GM19023 (cell line): ENCODE measurements around the gene ACVR1B.

Experiments used
- ATAC-seq: cut with Tn5 transposase; IDR thresholded peaks from one replicate; pipeline ENCODE4 v1.9.1; 2021; ENCODE audit warnings: mild to moderate bottlenecking, moderate library complexity; ENCODE audit not compliant: unreplicated experiment

The ACVR1B gene

DNA sequence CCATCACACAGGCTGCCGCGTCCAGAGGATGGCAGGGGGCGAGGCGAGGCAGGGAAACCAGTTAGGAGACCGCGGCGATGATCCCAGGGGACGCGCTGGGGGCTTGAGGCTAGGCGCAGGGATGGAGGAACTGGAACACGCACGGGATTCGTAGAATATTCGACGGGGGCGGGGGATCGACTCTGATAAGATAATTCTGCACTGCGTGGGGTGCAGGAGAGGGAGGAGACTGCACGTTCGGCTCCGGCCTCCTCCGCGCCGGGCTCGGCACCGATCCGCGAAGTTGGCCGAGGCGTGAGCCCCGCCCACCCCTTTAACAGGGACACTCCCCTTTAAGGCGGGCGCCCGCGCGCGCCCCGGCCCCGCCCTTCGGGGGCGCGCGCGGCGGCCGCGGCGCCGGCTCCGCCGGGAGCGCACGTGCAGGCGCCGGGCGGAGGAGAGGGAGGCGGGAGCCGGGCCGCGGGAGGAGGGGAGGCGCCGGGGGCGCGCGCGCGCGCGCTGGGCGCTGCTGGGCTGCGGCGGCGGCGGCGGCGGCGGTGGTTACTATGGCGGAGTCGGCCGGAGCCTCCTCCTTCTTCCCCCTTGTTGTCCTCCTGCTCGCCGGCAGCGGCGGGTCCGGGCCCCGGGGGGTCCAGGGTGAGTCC, at the start of gene ACVR1B:
Gene ACVR1B, plus strand, starts transcription at position 501 of the 644 bp plus-strand sequence. Its CDS starts 45 bp downstream, at position 546.
- peak; percentile 88 for ATAC-seq

DNA sequence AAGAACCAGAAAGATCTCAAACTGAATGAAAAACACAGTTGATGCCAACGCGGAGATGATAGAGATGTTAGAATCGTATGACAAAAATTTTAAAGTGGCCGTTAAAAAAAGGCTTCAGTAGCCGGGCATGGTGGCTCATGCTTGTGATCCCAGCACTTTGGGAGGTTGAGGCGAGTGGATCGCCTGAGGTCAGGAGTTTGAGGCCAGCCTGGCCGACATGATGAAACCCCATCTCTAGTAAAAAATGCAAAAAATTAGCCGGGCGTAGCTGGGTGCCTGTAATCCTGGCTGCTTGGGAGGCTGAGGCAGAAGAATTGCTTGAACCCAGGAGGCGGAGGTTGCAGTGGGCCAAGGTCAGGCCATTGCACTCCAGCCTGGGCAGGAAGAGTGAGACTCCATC, 49.6 kb upstream of the ACVR1B start:
- ATAC-seq, result no peak

DNA sequence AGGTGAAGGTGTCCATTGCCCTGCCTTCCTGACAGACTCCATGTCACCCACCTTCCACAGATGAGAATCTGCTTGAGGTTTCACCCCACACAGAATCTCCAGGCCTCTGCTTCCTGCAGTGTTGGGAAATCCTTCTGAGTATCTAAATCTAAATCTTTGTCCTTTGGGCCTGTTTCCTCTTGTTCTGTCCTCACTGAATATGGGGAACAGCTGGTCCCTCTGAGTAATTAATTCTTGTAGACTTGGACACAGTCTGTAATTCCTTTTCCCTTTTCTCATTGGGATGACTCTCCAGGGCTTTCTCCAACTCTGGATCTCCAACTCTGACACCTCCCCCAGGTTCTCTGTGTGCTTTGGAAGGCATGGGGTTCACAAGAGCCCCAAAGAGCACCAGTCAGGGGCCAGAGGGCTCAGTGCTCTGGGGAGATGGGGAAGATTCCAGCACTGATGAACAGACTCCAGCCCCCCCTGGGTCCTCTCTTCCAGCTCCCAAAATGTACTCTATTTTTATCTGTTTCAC, 46.5 kb upstream of the ACVR1B start:
- no peak for ATAC-seq

DNA sequence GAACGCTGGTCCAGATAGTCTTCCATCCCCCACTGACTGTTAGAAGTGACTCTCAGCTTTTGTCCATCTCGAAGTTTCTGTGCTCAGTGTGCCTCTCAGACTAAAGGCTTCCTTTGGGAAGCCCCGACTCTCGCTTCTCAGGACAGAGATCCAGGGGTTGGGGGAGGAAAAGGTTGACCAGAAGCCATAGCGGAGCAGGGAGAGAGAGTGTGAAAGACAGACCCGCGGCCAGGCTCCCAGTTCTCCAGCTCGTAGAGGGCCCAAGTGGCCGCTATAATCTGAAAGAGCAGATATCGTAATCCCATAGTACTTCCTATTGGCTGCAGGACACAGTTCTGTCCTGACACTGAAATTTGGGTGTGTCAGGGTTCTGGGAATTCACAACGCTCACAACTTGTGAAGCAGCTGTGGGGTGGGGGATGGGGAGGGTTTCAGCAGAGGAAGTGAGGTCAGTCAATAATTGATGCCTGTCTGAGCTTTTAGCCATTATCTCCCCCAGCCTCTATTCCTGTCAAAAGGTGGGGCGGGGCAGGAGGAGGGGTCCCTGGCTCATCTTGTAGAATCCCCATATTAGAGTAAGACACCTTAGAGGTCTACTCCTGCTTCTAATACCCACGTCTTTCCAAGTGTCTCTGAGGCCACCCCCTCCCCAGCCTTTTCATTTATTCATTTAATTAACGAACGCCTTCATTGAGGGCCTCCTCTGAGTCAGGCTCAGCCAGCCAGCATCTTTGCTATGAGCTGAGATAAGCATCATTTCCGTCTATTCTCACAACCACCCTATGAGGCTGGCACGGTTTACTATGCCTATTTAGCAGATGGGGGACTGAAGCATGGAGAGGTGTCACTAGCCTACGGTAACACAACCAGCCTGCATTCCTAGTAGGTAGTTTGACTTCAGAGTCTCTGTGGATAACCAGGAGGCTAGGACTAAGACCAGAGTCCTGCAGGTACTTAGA, 45.7 kb upstream of the ACVR1B start:
- ATAC-seq, result no peak

DNA sequence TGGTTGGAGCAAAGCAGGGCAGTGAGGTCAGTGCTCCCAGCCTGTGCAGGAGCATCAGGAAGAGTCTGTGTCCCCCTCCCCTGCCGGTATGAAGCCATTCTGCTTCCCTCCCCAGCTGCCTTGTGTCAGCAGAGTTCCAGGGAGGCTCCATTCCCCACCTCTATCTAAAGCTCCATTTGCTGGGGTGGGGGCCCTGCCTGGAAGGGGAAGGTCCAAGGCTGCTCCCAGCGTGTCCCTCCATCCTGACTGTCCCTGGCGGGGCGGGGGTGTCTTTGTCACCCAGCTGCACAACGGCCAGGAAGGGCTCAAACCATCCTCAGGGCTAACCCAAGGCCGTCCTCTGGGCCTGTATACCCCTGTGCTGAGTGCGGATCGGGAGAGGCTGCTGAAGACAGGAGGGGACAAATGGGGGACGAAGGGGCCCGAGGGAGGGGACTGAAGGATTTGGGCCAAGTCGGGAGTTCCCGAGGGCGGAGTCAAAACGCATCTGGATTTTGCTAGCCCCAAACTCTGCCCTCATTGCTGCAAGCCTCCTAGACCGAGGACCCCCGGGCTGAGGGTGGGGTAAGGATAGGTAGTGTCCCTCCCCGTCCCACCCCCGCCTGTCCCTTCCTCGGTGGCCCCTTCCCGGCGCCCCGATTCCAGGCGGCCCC, 44.9 kb upstream of the ACVR1B start:
- ATAC-seq, result no peak

DNA sequence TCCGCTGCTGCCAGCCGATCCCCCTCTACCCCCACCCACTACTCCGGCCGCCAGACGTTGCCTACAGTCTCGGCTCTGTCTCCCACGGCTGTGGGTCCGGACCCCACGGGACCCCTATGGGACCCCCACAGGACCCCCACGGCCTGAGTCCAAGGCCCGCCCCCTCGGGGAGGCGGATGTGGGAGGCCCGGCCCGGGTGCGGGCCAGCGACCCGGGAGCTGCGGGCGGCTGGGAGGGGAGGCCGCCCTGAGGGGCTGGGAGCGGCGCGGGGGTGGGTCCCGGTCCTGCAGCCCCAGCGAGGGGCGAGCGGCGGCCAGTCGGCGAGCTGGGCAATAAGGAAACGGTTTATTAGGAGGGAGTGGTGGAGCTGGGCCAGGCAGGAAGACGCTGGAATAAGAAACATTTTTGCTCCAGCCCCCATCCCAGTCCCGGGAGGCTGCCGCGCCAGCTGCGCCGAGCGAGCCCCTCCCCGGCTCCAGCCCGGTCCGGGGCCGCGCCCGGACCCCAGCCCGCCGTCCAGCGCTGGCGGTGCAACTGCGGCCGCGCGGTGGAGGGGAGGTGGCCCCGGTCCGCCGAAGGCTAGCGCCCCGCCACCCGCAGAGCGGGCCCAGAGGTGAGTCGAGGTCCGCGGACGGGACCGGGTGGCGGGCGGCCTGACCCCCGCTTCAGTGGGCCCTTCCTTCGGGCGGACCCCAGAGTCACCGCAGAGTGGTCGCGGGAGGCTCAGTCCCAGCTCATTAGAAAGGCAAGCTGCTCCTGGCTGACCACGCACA, 44.2 kb upstream of the ACVR1B start, which contains the start of gene ACVRL1:
Gene ACVRL1, plus strand, starts transcription at position 422 of the 773 bp plus-strand sequence. CDS start 4,971 bp downstream, outside the sequence.
- no peak for ATAC-seq

DNA sequence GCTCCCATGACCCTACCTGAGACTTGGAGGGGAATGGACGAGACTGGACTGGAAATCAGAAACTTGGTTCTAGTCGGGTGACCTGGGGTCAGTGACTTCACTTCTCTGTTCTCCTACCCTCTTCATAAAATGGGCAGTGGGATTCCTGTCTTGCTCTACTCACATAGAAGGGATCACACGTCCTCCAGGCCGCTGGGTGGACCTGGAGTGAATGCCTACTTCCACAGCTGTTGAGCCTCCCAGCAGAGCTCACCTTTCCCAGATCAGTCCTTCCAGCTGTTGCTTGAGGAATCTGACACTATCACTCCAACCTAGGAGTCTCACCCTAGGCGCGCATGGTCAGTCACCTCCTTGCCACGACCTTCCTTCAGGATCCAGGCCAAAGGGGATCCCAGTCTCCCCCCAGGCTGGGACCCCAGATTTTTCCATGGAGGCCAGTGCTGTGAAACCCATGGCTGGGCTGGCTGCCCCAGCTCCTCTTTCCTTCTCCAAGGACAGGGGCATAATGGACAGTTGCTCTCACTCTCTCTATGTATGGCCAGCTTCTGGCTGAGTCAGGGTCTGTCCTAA, 43.6 kb upstream of the ACVR1B start:
- no peak for ATAC-seq

DNA sequence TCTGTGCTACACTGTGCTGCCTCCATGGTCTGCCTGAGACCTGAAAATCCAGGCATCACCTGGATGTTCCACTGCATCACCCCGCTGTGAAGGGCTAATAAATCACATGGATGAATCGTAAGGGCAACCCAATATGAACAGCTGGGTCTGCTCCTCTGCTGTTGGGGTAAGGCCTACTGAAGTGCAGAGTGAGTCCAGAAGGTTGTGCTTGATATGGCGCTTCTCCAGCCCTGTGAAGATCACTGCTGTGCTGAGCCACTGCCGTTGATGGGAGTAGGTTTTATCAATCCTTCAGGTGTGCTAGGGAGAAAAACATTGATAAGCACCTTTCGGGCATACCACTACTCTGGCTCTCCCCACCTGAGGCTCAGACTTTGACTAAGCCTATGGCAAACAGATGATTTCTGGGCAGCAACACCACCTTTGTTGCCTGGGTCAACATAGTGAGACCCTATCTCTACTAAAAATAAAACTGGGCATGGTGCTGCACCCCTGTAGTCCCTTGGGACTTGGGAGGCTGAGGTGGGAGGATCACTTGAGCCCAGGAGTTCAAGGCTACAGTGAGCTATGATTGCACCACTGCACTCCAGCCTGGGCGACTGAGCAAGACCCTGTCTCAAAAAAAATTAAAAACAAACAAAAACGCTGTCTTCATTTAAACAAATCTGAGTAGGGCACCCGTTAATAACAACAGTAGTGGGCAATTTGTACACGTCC, 42.5 kb upstream of the ACVR1B start:
- no peak for ATAC-seq

DNA sequence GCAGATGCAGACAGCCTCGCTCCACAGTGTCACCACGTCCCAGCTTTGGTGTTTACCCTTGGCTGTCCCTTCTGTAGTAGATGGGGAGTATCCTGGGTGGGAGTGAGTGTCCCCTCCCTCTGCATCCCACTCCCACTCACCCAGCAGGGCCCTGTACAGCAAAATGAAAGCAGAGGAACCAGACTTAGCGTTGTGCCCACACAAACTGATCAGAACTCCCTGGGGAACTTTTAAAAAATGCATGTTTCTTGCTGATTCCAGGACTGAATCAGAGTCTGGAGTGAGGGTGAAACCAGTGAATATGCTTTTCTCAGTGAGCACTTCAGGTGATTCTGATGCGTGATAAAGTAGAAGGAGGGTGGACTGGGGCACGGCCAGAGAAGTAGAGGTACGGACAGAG, 41.3 kb upstream of the ACVR1B start:
- no peak for ATAC-seq

DNA sequence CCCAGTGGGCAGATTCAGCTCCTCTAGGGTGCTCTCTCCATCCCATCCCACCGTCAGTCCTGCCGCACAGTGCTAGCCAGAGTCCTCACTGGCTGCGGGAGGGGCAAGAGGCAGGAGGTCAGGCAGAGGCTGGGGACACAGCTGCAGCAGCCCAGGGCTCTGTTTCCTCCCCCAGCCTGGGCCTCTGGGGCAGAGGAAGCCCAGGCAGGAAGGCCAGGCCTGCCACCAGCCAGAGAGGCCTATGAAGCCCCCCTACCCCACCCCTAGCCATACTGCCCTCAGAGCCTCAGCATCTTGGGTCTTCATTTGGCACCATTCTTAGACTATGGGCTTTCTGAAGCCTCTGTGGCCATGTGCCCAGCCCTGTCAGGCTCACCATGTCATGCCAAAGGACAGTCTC, 40.8 kb upstream of the ACVR1B start:
- ATAC-seq, result no peak

DNA sequence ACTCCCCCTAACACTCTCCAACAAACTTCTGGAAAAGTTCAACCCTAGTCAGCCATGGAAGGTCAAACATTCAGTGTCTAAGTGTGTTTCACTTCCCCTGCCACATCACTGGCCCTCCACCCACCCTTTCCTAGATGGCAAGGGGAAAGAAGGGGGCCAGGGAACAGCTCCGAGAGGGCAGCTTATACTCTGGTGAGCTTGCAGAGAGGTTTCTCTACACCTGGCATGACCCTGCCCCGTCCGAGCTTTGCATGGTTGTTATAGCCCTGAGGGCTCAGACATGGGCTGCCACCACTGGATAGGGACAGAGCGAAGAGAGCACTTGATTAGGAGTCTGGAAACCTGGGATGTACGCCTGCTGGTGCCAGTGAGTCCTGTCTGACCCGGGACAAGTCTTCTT, 40.2 kb upstream of the ACVR1B start:
- ATAC-seq, result no peak

DNA sequence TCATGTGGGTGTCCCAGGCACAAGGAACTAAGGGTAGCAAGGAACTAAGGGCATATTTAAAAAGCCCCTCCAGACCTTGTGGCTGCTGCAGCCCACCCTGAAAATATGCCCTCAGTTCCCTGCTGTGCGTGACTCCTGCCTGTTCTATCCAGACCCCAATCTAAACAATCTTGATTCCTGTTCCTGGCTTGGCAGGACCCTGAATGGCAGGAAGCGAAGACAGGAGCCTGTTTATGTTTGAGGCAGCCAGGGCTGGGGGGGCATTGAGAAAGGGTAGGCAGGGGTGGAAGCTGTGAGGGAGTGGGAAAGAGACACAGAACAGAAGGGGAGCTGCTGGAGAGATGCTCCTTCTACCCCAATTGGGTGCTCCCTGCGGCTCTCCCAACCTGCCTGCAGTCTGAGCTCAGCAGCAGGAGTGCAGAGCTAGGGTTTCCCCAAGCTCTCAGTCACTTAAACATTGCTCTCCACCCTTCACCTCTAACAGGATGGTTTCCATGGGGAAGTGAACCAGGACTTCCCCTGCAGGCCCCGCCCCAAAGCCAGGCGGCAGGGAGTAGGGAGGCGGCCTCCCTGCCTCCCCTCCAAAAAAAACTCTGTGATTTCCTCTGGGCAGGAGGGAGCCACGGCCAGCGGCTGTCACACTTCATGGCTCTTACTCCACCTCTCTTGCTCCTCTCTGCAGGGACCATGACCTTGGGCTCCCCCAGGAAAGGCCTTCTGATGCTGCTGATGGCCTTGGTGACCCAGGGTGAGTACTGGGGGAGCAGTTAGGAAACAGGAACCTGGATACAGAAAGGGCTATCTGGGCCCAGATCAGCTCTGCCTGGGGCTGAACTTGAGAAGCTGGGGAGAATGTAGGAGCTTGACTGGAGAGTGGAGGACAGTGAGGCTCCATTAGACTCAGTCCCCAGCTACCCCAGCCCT, 39.4 kb upstream of the ACVR1B start:
- no peak for ATAC-seq

DNA sequence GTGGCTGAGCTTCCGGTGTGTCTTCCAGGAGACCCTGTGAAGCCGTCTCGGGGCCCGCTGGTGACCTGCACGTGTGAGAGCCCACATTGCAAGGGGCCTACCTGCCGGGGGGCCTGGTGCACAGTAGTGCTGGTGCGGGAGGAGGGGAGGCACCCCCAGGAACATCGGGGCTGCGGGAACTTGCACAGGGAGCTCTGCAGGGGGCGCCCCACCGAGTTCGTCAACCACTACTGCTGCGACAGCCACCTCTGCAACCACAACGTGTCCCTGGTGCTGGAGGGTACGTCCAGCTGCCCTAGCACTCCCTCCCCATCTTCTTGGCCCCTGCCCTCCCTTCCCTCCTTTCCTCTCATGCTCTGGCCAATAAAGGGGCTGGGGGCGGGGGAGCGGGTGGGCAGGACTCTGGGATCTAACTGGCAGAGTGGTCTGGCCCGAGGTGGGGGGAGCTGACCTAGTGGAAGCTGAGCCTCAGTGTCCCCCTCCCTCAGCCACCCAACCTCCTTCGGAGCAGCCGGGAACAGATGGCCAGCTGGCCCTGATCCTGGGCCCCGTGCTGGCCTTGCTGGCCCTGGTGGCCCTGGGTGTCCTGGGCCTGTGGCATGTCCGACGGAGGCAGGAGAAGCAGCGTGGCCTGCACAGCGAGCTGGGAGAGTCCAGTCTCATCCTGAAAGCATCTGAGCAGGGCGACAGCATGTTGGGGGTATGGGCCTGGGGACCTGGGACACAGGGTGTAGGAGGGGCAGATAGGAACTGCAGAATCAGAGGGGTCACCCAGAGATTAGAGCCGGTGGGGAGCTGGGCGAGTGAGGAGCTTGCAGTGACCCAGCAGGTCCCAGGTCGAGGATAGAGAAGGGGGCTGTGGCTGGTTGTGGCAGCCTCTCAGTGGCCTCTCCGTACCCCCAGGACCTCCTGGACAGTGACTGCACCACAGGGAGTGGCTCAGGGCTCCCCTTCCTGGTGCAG, 38.1 kb upstream of the ACVR1B start:
- no peak for ATAC-seq

DNA sequence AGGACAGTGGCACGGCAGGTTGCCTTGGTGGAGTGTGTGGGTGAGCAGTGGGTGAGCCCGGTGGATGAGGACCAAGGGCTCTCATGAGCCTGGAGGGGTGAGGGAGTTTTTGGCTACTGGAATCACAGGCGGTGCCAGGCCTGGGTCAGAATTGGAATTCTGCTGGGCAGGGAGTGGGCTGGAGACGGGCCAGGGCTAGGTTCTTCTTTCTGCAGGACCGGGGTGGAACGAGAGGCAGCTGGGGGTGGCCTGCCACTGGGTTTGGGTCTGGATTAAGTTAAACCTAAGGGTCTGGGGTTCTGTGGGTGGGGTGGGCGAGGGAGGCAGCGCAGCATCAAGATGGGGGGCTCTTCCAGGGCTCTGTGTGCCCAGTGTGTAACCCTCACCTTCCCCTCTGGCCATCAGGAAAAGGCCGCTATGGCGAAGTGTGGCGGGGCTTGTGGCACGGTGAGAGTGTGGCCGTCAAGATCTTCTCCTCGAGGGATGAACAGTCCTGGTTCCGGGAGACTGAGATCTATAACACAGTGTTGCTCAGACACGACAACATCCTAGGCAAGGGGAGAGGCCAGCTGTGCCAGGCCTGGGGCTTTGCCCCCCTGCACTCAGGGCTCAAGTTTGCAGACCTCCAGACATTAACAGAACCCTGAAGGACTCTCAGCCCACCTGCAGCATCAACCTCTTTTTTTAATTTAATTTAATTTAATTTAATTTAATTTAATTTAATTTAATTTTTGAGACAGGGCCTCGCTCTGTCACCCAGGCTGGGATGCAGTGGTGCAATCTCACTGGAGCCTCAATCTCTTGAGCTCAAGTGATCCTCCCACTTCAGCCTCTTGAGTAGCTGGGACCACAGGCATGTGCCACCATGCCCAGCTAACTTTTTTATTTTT, 37.2 kb upstream of the ACVR1B start:
- no peak for ATAC-seq

DNA sequence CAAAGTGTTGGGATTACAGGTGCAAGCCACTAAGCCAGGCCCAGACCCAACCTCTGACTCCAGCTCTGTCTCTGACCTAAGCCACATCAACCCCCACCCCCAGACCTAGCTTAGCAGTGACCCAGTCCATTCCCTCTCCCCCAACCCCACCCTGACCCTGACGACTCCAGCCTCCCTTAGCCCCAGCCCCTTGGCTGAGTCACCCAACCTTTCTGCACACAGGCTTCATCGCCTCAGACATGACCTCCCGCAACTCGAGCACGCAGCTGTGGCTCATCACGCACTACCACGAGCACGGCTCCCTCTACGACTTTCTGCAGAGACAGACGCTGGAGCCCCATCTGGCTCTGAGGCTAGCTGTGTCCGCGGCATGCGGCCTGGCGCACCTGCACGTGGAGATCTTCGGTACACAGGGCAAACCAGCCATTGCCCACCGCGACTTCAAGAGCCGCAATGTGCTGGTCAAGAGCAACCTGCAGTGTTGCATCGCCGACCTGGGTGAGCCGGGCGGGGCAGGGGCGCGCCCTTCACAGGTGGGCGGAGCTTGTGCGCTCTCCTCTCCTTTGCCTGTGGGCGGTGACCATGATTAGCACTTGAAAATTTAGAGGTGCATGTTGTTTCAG, 36.4 kb upstream of the ACVR1B start:
- no peak for ATAC-seq

DNA sequence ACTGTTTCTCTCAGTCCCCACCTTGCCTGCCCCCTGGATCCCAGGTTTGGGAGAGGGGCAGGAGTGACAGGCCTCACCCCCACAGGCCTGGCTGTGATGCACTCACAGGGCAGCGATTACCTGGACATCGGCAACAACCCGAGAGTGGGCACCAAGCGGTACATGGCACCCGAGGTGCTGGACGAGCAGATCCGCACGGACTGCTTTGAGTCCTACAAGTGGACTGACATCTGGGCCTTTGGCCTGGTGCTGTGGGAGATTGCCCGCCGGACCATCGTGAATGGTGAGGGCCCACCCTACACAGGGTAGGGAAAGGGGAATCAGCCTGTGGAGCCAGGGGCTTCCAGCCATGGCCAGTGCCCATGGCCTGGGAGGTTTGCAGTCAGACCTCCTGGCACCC, 35.5 kb upstream of the ACVR1B start:
- no peak for ATAC-seq
